NCI-H2227 (cell line): ENCODE results near the gene CST4.
A peak's percentile ranks its signal among the peaks of the same experiment; 100 is the strongest.
"Not testable (repeated sequence)": the region's sequence is repeated elsewhere in the genome, so short reads cannot be mapped to it uniquely, and the experiment has no call there.

Experiments used
- DNase-seq: peaks from one replicate; lab custom pipeline; 2025; ENCODE audit not compliant: unreplicated experiment; lab: John Stamatoyannopoulos, UW

CST4 gene

GRCh38 chr20:23689399-23689690 is 507 bp upstream of the CST4 start:
- no peak for DNase-seq

GRCh38 chr20:23687986-23688385 is 852 bp downstream of the CST4 start:
- DNase-seq: no peak

- DNase-seq: no peak
These were observed 2.6 kb downstream of the CST4 start for GRCh38 chr20:23686046-23686750.

- DNase-seq: not testable (repeated sequence)
These were observed 3.3 kb downstream of the CST4 start for GRCh38 chr20:23685529-23685896.

GRCh38 chr20:23684261-23684660 is 4.6 kb downstream of the CST4 start:
- no peak for DNase-seq

- DNase-seq: no peak
These were observed 5.0 kb downstream of the CST4 start for GRCh38 chr20:23683807-23684206.

GRCh38 chr20:23683281-23683680 is 5.6 kb downstream of the CST4 start:
- DNase-seq: no peak

GRCh38 chr20:23680146-23680545 is 8.7 kb downstream of the CST4 start:
- DNase-seq: no peak

- no peak for DNase-seq
These were observed 9.4 kb downstream of the CST4 start for GRCh38 chr20:23679133-23680092.

GRCh38 chr20:23673209-23673608 is 15.6 kb downstream of the CST4 start:
- DNase-seq: no peak

- no peak for DNase-seq
These were observed 16.7 kb downstream of the CST4 start for GRCh38 chr20:23672158-23672557.

- no peak for DNase-seq
These were observed 17.4 kb downstream of the CST4 start for GRCh38 chr20:23671479-23671878.

GRCh38 chr20:23670361-23670760 is 18.5 kb downstream of the CST4 start:
- DNase-seq: no peak

GRCh38 chr20:23669866-23670265 is 19.0 kb downstream of the CST4 start:
- DNase-seq: no peak

GRCh38 chr20:23669327-23669726 is 19.5 kb downstream of the CST4 start:
- DNase-seq: no peak

GRCh38 chr20:23668477-23668951 is 20.3 kb downstream of the CST4 start:
- peak; percentile 46 for DNase-seq

GRCh38 chr20:23667666-23668065 is 21.2 kb downstream of the CST4 start:
- DNase-seq: no peak

- DNase-seq: no peak
These were observed 22.1 kb downstream of the CST4 start for GRCh38 chr20:23666698-23667097.

GRCh38 chr20:23666189-23666588 is 22.6 kb downstream of the CST4 start:
- DNase-seq: no peak

GRCh38 chr20:23664954-23665353 is 23.9 kb downstream of the CST4 start:
- DNase-seq: no peak

GRCh38 chr20:23664046-23664445 is 24.8 kb downstream of the CST4 start:
- DNase-seq: not testable (repeated sequence)

GRCh38 chr20:23663180-23663579 is 25.7 kb downstream of the CST4 start:
- no peak for DNase-seq
